WERI-Rb-1 (cell line): ENCODE data around the gene FFAR3.
"Not testable (repeated sequence)": the region's sequence is repeated elsewhere in the genome, so short reads cannot be mapped to it uniquely, and the experiment has no call there.

Experiments used
- DNase-seq: peaks from one replicate; pipeline ENCODE4 v3.0.0-alpha.2; 2020
- H3K27ac ChIP-seq: fragments of 250-450 bp; sonication (Bioruptor Pico); 2 replicates; pipeline ENCODE4 v1.5.1; 2020; ENCODE audit warnings: mild to moderate bottlenecking, moderate library complexity
- H3K27me3 ChIP-seq: fragments of 250-450 bp; sonication (Bioruptor Pico); 2 replicates; pipeline ENCODE4 v1.5.1; 2021; ENCODE audit warnings: mild to moderate bottlenecking, low read depth, moderate library complexity; ENCODE audit not compliant: insufficient read depth, severe bottlenecking
- H3K36me3 ChIP-seq: fragments of 250-450 bp; sonication (Bioruptor Pico); 2 replicates; pipeline ENCODE4 v1.5.1; 2020; ENCODE audit warnings: mild to moderate bottlenecking, moderate library complexity
- H3K4me3 ChIP-seq: 2 replicates; pipeline ENCODE4 v1.5.1; 2011; ENCODE audit warnings: low read depth, mild to moderate bottlenecking, control low read depth, low read length
- H3K9me3 ChIP-seq: fragments of 250-450 bp; sonication (Bioruptor Pico); 2 replicates; pipeline ENCODE4 v1.5.1; 2021; ENCODE audit warnings: mild to moderate bottlenecking, moderate library complexity; ENCODE audit not compliant: severe bottlenecking
- CTCF ChIP-seq: IDR thresholded peaks from 2 replicates; pipeline ENCODE4 v1.5.1; 2011; ENCODE audit warnings: low read depth, mild to moderate bottlenecking, control low read depth, inconsistent platforms, low read length

FFAR3 gene

GRCh38 chr19:35378356-35378755 is 20.1 kb downstream of the FFAR3 start:
- no peak overlapping the region for H3K4me3 ChIP-seq
- no peak for DNase-seq
- no peaks in the 10 kb centered on the region for H3K36me3 ChIP-seq
- H3K27me3 ChIP-seq: no peaks in the 10 kb centered on the region
- no peaks in the 10 kb centered on the region for H3K9me3 ChIP-seq
- TF ChIP-seq CTCF: no peak
- no peak overlapping the region for H3K27ac ChIP-seq

DNA sequence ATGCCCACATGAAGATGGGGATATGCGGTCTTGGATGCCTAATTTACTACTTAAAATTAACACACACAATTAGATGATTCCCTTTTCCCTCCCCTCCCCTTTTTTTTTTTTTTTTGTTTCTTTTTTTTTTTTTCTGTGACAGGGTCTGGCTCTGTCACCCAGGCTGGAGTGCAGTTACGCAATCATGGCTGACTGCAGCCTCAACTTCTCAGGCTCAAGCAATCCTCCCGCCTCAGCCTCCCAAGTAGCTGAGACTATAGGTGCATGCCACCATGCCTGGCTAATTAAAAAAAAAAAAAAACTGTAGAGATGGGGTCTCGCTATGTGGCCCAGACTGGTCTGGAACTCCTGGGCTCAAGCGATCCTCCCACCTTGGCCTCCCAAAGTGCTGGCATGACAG is 21.3 kb downstream of the FFAR3 start:
- DNase-seq, H3K27ac ChIP-seq, H3K4me3 ChIP-seq, H3K36me3 ChIP-seq, H3K9me3 ChIP-seq, H3K27me3 ChIP-seq: not testable (repeated sequence)

- Histone ChIP-seq H3K27me3 (no peaks in the 10 kb centered on the region), H3K36me3 (no peaks in the 10 kb centered on the region), H3K9me3 (no peaks in the 10 kb centered on the region), H3K27ac (no peak overlapping the region), H3K4me3 (no peak overlapping the region)
- no peak for TF ChIP-seq CTCF
- DNase-seq: no peak
Measured at GRCh38 chr19:35379992-35380391, 21.7 kb downstream of the FFAR3 start.

DNA sequence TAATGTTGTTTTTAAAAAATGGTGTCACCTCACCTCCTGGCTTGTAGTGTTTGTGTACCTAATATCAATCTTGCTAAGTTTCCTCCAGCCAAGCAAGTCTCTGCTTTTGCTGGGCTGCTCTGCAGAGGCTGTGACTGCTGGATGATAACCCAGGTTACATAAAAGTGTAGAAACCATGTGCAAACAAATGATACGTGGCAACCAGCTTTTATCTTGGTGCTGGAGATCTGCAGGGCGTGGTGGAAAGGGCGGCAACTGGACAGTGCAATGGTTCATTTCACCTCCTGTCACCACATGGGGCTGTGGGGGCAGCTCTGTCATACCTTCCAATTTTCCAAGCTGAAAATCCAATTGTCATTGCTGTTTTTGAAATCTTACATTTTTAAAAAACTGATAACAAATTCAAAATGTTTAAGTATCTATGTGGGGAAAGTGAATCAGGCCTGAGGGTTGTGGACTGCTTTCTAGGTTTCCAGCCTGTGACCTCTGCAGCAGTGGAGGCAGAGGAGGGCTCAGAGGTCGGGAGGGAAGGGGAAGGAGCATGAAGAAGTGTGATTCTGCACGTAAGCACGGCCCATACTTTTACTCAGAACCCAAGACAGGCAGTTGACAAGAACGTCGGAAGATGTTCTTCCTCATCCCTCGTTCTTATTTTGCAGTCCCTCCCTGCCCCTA is 22.3 kb downstream of the FFAR3 start:
- Histone ChIP-seq H3K9me3 (peaks cover 6% of the 10 kb centered on the region), H3K27me3 (no peaks in the 10 kb centered on the region), H3K36me3 (no peaks in the 10 kb centered on the region), H3K4me3 (no peak overlapping the region), H3K27ac (no peak overlapping the region)
- no peak for TF ChIP-seq CTCF
- DNase-seq: no peak

DNA sequence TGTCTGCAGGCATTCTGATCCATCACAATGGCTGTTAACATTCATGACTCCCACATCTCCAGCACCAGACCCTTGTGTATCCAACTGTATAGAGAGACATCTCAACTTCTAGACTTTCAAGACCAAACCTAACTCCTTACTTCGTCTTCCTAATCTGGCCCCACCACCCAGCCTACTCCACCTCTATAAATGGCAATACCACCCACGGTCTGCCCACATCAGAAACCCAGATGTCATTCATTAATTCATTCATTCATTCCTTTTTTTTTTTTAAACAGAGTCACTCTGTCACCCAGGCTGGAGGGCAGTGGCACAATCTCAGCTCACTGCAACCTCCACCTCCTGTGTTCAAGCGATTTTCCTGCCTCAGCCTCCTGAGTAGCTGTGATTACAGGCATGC is 23.1 kb downstream of the FFAR3 start:
- H3K4me3 ChIP-seq: no peak overlapping the region
- H3K9me3 ChIP-seq: peaks cover 11% of the 10 kb centered on the region
- no peak overlapping the region for H3K27ac ChIP-seq
- no peak for DNase-seq
- no peak for TF ChIP-seq CTCF
- no peaks in the 10 kb centered on the region for H3K27me3 ChIP-seq
- H3K36me3 ChIP-seq: no peaks in the 10 kb centered on the region

DNA sequence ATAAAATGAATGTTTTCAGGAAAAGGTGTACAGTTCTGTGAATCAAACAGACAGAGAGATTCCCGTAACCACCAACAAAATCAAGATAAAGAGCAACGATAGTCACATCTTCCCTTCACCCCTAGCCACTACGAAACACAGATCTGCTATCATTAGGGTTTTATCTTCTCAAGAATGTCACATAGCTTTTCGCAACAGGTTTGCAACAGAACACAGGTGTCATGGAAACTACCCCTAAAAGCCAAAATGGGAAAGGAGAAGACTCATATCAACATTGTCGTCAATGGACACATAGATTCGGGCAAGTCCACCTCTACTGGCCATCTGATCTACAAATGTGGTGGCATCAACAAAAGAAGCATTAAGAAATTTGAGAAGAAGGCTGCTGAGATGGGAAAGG is 23.7 kb downstream of the FFAR3 start:
- no peaks in the 10 kb centered on the region for H3K27me3 ChIP-seq
- no peak overlapping the region for H3K27ac ChIP-seq
- H3K9me3 ChIP-seq: peaks cover 12% of the 10 kb centered on the region
- H3K4me3 ChIP-seq: no peak overlapping the region
- H3K36me3 ChIP-seq: no peaks in the 10 kb centered on the region
- TF ChIP-seq CTCF: no peak
- no peak for DNase-seq
